NCI-H2029 treated with DMSO at 0.1 percent for 48 hours (cell line): ENCODE results near the gene GNB2.
"Not testable (repeated sequence)": the region's sequence is repeated elsewhere in the genome, so short reads cannot be mapped to it uniquely, and the experiment has no call there.

ENCODE experiments used
- DNase-seq: peaks from one replicate; lab custom pipeline; 2025; lab: John Stamatoyannopoulos, UW

The GNB2 gene

DNA sequence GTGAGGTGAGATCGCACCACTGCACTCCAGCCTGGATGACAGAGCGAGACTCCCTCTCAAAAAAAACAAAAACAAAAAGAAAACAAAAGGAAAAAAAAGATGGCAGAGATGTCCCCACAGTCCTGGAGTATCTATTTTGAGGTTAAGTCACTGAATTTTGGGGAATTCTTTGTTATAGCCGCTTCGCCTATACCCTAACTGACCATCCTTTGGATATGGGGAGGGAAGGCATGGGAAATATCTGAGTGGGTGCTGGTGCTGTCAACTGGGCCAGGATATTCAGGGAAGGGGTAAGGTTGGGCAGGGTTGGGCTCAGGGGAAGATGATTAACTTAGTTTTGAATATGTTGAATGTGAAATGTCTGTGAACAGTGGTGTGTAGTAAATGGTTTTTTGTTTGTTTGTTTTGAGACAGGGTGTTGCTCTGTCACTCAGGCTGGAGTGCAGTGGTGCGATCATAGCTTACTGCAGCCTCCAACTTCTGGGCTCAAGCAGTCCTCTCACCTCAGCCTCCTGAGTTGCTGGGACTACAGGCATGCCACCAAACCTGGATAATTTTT lies 8.3 kb upstream of the GNB2 start:
- no peak for DNase-seq

DNA sequence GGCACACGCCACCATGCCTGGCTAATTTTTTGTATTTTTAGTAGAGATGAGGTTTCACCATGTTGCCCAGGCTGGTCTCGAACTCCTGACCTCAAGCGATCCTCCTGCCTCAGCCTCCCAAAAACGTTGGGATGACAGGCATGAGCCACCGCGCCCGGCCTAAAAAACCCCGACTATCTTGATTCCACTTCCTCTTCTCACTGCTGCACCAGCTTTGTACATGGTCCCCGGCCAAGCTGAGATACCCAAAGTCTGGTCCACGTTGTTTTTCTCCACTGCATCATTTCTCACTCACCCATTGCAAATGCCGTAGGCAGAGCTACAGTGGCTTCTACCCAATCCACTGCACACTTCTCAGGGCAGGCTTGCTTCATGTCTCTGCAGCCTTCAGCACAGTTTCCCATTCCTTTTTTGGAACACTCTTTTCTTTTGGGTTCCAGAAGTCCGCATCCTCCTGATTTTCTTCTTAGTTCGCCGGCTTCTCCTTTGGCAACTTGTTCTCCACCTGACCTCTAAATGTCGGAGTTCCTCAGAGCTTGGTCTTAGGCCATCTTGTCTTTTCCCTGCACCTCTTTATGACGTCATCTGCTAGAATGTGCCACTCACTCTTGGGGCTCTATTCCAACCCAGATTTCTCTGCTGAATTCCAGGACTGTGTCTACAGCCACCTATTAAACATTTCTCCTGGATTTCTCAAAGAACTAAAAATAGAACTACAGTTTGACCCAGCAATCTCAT lies 6.0 kb upstream of the GNB2 start:
- no peak for DNase-seq

DNA sequence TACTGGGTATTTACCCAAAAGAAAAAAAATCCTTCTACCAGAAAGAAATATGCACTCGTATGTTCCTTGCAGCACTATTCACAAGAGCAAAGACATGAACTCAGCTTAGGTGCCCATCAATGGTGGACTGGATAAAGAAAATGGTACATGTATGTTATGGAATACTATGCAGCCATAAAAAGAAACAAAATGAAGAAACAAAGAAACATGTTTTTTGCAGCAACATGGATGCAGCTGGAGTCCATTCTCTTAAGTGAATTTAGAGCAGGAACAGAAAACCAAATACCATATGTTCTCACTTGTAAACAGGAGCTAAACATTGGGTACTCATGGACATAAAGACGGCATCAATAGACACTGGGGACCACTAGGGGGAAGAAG lies 5.5 kb upstream of the GNB2 start:
- DNase-seq: no peak

DNA sequence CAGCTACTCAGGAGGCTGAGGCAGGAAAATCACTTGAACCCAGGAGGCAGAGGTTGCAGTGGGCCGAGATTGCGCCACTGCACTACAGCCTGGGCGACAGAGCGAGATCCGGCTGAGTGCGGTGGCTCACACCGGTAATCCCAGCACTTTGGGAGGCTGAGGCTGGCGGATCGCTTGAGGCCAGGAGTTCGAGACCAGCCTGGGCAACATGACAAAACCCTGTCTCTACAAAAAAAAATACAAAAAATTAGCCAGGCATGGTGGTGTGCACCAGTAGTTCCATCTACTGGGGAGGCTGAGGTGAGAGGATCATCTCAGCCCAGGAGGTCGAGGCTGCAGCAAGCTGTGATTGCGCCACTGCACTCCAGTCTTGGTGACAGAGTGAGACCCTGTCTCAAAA lies 4.4 kb upstream of the GNB2 start:
- DNase-seq: not testable (repeated sequence)

DNA sequence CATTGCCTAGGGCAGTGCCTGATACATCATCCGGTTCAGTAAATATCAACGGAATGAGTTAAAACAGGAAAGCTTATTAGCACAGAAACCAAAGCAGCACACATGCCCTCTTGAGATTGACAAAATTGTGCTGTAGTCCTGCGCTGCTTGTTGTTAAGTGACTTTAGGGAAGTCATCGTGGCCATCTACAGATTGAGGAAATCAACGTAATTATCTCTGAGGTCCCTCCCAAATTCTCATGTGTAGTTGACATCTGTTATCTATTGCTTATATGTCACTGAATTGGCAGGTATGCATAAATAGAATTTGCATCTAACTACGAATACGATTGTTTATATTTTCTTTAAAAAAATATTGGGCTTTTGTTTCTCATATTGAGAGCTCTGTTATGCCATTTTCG lies 3.5 kb upstream of the GNB2 start:
- DNase-seq: no peak

DNA sequence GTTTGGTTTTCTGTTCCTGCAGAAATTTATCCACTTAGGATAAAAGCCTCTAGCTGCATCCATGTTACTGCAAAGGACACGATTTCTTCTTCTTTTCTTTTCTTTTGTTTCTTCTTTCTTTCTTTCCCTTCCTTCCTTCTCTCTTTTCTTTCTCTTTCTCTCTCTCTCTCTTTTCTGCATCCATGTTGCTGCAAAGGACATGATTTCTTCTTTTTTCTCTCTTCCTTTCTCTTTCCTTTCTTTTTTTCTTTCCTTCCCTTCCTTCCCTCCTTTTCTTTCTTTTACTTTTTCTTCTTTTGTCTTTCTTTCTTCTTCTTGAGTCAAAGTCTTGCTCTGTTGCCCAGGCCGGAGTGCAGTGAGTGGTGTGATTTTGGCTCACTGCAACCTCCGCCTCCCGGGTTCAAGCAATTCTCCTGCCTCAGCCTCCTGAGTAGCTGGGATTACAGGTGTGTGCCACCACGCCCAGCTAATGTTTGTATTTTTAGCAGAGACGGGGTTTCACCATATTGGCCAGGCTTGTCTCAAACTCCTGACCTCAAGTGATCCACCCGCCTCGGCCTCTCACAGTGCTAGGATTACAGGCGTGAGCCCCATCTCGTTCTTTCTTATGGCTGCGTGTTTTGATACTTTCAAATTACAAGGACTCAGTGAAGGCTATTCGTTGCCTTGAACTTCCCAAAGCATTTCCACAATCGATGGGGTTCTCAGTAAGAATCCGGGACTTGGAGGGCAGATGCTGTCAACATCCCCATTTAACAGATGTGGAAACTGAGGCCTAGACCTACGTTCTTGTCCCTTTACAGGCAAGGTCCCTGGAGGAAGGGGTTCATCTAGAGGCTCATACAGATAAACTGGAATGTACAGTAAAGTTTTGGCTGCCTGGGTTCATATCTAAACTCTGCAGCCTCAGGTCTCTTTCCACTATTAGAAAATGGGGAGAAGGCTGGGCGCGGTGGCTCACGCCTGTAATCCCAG lies 1.9 kb upstream of the GNB2 start:
- DNase-seq: no peak

DNA sequence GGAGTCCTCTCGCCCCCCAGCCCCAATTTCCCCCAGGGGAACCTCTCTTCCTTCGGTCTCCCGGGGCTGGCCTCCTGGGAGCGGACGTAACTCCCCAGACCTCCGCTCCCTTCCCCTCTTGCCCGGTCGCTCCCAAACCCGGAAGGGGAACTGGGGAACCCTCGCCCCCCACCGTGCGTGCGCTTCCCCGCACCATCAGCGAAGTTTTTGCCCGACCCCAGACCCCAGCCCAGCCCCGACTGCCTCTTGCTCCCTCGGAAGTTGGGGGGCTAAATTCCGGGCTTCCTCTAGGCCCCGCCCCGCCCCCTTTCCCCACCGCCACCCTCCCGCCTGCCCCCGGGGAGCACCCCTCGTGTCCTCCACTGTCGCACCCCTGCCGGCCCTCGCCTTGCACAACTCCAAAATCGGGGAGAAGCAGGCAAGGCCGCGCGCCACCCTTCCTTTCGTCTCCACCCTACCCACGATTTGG lies 436 bp downstream of the GNB2 start:
- DNase-seq: no peak

DNA sequence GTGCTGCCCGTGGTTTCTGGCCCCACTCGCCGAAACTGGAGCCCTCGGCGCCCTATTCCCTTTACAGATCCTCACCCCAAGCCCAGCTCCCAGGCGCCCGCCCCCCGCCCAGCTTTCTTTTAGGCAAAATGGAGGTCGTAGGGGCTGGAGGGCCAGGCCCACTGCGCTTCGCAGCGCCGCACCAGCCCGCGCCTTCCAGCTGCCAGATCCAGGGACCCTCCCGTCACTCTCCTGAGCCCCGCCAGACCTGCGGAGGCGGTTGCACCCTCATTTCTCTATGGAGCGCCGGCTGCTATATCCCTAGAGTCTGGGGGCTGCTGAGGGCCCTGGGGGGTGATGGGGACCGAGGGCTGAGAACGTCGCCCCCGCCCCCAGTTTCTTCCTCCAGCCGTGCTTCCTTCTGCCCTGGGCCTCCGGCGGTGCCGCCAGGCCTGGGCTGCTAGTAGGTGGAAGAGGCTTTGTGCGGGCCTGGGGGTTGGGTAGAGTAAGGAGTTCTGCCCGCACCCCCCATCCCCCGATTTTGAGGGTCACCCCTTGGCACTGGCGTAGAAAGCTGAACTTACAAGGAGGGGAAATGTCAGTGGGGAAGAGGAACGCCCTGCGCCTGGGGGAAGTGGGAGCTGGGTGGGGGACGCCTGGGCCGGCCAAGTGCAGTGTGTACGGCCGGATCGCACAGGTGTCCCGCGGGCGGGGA lies 1.0 kb downstream of the GNB2 start:
- DNase-seq: no peak

DNA sequence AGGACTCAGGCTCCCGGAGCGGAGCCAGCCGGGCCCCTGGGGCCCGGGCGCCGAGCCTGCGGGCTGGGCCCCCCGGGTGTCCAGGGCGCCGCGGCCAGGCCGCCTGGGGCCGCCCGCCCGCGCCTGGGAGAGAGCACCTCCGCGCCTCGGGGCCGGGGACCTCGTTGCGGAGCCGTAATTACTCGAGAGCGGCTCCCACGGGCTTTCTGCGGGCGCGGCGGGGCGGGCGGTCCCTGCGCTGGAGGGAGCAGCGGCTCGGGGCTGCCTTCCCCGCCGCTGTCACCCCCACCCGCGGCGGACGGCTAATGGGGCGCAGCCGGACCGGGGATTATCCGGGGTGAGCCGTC lies 1.5 kb downstream of the GNB2 start:
- DNase-seq: no peak

DNA sequence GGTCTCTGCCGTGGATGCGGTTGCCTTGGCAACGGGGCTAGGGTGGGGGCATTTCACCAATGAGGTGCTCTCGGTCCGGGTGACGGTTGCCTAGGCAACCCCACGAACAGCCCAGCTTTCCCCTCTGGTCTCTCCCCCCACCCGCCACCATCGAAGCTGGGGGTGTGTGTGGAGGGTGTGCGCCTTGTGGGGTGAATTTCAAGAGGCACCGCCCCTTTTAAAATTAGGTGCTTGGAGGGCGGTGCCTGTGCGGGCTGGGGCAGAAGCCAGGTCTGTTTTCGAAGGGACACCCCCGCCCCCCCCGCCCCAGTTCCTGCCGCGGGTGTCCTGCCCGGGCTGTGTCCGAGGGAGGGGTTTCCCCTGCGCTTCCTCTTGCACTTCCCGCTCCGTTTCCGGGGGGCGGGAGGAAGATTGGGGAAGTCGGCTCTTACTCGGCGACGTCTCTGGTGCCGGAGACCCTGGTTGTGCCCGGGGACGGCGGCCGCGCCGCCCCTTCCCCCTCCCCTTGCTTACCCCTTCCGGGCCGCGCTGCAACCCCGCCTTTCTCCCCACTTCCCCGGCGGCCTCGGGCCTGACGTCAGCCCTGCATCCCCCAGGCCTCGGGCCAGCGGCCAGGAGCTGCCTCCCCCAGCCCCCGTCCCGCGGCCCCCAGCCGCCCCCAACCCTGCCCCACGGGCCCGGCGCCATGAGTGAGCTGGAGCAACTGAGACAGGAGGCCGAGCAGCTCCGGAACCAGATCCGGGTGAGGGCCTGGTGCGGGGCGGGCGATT lies 2.2 kb downstream of the GNB2 start:
- DNase-seq: no peak

DNA sequence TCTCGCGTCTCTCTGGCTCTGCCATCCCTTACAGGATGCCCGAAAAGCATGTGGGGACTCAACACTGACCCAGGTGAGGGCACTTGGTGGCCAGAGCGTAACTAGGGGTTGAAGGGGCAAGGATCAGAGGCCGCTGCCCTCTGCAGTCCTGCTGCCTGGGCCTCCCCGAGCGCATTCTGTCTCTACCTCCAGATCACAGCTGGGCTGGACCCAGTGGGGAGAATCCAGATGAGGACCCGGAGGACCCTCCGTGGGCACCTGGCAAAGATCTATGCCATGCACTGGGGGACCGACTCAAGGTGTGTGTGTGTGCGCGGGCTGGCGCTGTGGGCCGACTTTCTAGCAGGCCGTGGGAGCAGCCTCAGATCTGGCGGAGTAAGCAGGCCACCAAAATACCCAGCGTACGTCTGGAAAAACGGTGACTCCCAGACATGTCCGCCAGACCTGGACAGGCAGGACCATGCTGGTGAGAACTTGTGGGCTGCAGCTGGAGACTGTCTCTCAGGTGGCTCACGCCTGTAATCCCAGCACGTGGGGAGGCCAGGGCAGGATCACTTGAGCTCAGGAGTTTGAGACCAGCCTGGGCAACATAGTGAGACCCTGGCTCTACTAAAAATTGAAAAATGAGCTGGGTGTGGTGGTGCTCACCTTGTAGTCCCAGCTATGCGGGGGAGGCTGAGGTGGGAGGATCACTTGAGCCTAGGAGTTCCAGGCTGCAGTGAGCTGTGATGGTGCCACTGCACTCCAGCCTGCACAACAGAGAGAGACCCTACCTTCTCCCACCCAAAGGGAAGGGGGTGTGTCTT lies 3.2 kb downstream of the GNB2 start:
- no peak for DNase-seq

DNA sequence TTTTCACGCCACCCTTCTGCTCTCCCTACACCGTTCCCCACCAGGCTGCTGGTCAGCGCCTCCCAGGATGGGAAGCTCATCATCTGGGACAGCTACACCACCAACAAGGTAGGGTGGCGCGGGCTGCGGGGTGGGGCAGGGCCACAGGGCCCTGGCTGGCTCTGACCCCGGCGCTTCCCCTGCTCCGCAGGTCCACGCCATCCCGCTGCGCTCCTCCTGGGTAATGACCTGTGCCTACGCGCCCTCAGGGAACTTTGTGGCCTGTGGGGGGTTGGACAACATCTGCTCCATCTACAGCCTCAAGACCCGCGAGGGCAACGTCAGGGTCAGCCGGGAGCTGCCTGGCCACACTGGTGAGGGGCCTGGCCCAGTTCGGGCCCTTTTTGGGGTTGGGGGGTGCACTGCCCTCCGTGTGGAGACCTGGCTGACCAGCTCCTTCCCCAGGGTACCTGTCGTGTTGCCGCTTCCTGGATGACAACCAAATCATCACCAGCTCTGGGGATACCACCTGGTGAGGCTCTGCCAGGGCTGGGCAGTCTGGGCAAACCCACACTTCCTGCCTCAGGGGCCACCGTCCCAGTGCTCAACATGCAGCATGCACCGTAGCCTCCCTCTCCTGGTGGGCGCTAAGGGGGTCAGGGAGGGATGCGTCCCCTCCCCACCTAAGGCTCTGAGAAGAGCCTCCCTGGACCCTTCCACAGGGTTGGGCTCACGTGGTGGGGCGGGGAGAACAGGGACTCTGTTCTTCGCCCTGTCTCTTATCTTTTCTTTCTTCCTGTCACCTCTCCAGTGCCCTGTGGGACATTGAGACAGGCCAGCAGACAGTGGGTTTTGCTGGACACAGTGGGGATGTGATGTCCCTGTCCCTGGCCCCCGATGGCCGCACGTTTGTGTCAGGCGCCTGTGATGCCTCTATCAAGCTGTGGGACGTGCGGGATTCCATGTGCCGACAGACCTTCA lies 4.0 kb downstream of the GNB2 start:
- DNase-seq: no peak

DNA sequence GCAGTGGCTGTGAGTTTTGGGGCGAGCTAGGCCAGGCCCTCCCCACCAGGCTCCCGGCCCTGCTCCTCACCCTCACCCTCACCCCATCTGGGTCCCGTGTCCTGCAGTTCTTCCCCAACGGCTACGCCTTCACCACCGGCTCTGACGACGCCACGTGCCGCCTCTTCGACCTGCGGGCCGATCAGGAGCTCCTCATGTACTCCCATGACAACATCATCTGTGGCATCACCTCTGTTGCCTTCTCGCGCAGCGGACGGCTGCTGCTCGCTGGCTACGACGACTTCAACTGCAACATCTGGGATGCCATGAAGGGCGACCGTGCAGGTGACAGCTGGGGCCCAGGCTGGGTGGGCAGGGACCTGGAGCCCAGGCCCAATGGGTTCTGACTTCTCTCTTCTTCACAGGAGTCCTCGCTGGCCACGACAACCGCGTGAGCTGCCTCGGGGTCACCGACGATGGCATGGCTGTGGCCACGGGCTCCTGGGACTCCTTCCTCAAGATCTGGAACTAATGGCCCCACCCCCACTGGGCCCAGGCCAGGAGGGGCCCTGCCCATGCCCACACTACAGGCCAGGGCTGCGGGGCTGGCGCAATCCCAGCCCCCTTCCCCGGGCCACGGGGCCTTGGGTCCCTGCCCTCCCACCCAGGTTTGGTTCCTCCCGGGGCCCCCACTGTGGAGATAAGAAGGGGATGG lies 4.9 kb downstream of the GNB2 start:
- no peak for DNase-seq

DNA sequence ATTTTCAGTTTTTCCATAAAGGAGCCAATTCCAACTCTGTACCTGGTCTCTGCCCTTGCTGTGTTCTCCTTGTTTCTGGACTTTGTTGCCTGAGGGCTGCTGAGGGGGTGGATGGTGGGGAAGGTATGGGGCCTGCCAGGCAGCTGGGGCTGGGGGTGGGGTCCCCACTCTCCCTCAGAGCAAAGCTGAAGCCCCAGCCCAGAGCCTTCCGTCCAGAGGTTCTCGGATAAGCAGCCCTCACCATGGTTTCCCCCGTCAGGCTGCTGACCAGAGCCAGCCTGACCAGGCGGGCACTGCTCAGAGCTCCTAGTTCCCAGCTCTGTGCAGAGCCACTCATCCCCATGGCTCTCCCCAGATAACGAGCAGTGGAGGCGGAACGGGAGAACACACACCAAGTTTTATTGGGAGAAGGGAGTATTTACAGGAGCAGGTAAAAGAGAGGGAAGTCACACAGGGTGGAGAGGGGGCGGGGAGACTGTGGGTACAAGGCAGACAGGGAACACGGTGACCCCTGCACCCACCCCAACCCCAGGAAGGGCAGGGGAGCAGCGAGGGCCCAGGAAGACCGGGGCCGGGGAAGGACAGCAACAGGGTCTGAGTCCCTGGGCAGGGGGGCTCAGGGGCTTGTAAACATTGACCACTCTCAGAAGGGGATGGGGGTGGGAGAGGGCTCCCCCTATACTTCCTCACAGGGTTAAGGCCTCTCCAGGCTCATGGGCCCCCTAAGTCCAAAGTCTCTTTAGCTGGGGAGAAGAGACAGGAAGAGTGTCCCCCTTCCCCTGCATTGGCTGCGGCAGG lies 5.8 kb downstream of the GNB2 start:
- DNase-seq: no peak

DNA sequence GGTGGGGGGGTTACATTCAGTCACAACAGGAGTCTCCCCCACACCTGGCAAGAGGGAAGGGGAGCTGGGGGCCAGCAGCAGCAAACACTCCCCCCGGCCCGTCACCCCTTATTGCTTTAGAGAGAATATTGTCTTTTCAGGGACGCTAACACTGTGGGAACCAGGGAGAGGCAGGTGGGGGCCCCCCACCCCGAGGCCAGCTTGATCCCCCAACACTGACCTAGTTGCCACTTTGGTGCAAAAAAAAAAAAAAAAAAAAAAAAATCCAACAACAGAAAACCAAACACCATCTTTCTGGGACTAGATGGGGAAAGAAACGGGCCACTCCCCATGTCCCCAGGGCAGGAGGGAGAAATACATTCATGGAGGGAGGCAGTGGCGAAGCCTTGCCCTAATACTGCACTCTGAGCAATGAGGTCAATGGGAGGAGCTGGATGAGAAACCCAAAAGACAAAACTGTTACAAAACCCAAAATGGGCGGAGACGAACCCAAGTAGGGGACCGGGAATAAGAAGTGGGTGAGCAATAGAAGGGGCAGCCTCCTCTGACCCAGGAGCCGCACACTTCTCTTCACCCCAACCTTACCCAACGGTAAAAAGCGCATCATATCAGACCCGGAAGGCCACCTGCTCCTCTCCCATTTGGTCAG lies 6.5 kb downstream of the GNB2 start:
- no peak for DNase-seq

DNA sequence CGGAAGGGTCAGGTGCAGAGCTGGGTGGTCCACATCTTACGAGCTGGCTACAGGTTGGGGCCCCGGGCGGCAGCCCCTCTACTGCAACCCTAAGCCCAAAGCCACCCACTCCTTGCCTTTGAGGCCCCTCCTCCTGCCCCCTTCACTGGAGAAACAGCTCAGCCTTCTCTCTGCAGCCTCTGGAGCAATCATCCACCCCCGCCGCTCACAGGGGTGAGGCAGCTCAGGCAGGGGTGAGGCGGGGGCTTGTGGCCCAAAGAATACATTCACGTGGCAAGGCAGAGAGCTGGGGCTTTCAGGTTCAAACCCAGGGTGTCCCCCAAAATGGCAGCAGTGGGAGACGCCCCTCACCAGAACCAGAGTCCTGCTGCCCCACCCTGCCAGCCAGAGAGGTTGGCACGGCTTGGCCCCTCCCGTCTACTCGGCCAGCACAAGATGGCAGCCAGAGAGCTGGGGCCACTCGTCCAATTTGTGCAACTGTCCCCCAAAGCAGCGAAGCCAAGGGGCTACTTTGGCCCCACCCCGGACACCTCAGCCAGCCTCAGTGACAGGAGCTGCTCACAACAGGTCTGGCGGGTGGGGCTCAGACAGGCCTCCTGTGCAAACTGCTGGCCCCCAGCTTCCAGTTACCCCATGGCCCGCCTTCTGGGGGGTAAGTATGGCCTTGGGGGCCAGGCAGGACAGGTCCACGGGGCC lies 7.2 kb downstream of the GNB2 start:
- DNase-seq: no peak
